SJSA1 (cell line): ENCODE measurements around the gene CTSG. TPM values are rescaled to one million over a fixed set of nuclear protein-coding genes. Genes with fewer than 3 reads are reported as not detected.
"Not testable (repeated sequence)": the region's sequence is repeated elsewhere in the genome, so short reads cannot be mapped to it uniquely, and the experiment has no call there.

Source experiments
- DNase-seq, 2 experiments: peaks; one replicate each; pipeline ENCODE4 v3.0.0-alpha.2; 2015 to 2020; ENCODE audit warnings: low spot score in 2 of 2, low read depth in 1 of 2
- H3K27ac ChIP-seq: fragments of 250-450 bp; sonication (Bioruptor Pico); 2 replicates; pipeline ENCODE4 v1.5.1; 2020; ENCODE audit warnings: mild to moderate bottlenecking, moderate library complexity
- H3K27me3 ChIP-seq: fragments of 250-450 bp; sonication (Bioruptor Pico); replicated peaks from 2 replicates; pipeline ENCODE4 v1.5.1; 2020; ENCODE audit warnings: mild to moderate bottlenecking, moderate library complexity
- H3K36me3 ChIP-seq: fragments of 250-450 bp; sonication (Bioruptor Pico); 2 replicates; pipeline ENCODE4 v1.5.1; 2020; ENCODE audit warnings: mild to moderate bottlenecking
- H3K4me1 ChIP-seq: fragments of 250-450 bp; sonication (Bioruptor Pico); replicated peaks from 2 replicates; pipeline ENCODE4 v1.6.1; 2021; ENCODE audit warnings: mild to moderate bottlenecking
- H3K4me3 ChIP-seq: fragments of 250-450 bp; sonication (Bioruptor Pico); 2 replicates; pipeline ENCODE4 v1.5.1; 2020; ENCODE audit warnings: mild to moderate bottlenecking
- H3K9me3 ChIP-seq: fragments of 250-450 bp; sonication (Bioruptor Pico); replicated peaks from 2 replicates; pipeline ENCODE4 v1.5.1; 2020; ENCODE audit warnings: mild to moderate bottlenecking
- total RNA-seq: library from RNA; depleted of rRNA; stranded (reverse); fragments of >200 nt; shearing (Covaris generic); gene quantifications from 2 replicates; pipeline ENCODE4 v1.2.3, GENCODE V29; 2014

CTSG gene
- total RNA-seq, 1 experiment from 2014 or later = not detected

GRCh38 chr14:24578558-24578957 lies 2.5 kb upstream of the CTSG start:
- no peaks in the 10 kb centered on the region for H3K9me3 ChIP-seq
- H3K27me3 ChIP-seq = no peaks in the 10 kb centered on the region
- H3K4me1 ChIP-seq = no peaks in the 10 kb centered on the region
- DNase-seq = no peak
- H3K27ac ChIP-seq = no peak overlapping the region
- H3K4me3 ChIP-seq = no peak overlapping the region
- H3K36me3 ChIP-seq = no peaks in the 10 kb centered on the region

- no peaks in the 10 kb centered on the region for H3K27me3 ChIP-seq
- no peaks in the 10 kb centered on the region for H3K36me3 ChIP-seq
- H3K4me3 ChIP-seq = no peak overlapping the region
- H3K4me1 ChIP-seq = no peaks in the 10 kb centered on the region
- H3K9me3 ChIP-seq = no peaks in the 10 kb centered on the region
- no peak overlapping the region for H3K27ac ChIP-seq
- no peak for DNase-seq
These were observed 721 bp upstream of the CTSG start for GRCh38 chr14:24576771-24577170.

- Histone ChIP-seq H3K9me3 (no peaks in the 10 kb centered on the region), H3K27ac (no peak overlapping the region), H3K36me3 (no peaks in the 10 kb centered on the region), H3K4me3 (no peak overlapping the region), H3K4me1 (no peaks in the 10 kb centered on the region), H3K27me3 (no peaks in the 10 kb centered on the region)
- no peak for DNase-seq
These were observed 1.8 kb downstream of the CTSG start for GRCh38 chr14:24574206-24574774.

GRCh38 chr14:24566318-24566717 lies 9.7 kb downstream of the CTSG start:
- H3K4me3 ChIP-seq = no peak overlapping the region
- DNase-seq = no peak
- H3K9me3 ChIP-seq = no peaks in the 10 kb centered on the region
- H3K4me1 ChIP-seq = no peaks in the 10 kb centered on the region
- H3K27ac ChIP-seq = no peak overlapping the region
- no peaks in the 10 kb centered on the region for H3K36me3 ChIP-seq
- no peaks in the 10 kb centered on the region for H3K27me3 ChIP-seq

GRCh38 chr14:24565766-24566165 lies 10.3 kb downstream of the CTSG start:
- no peak overlapping the region for H3K27ac ChIP-seq

GRCh38 chr14:24563505-24563904 lies 12.5 kb downstream of the CTSG start:
- H3K9me3 ChIP-seq = no peaks in the 10 kb centered on the region
- no peak for DNase-seq
- H3K36me3 ChIP-seq = no peaks in the 10 kb centered on the region
- H3K27ac ChIP-seq = no peak overlapping the region
- peaks cover 7% of the 10 kb centered on the region; the same call in 1 of the 2 replicates for H3K4me1 ChIP-seq
- H3K27me3 ChIP-seq = no peaks in the 10 kb centered on the region
- H3K4me3 ChIP-seq = no peak overlapping the region

More at GRCh38 chr14:24565766-24566165, 10.3 kb downstream of the CTSG start:
- no peaks in the 10 kb centered on the region for H3K36me3 ChIP-seq
- no peaks in the 10 kb centered on the region for H3K9me3 ChIP-seq
- no peaks in the 10 kb centered on the region for H3K27me3 ChIP-seq
- H3K4me3 ChIP-seq = no peak overlapping the region
- H3K4me1 ChIP-seq = no peaks in the 10 kb centered on the region
- DNase-seq = no peak

- Histone ChIP-seq H3K4me3 (no peak overlapping the region), H3K4me1 (peaks cover 17% of the 10 kb centered on the region; the same call in 1 of the 2 replicates), H3K36me3 (no peaks in the 10 kb centered on the region), H3K9me3 (no peaks in the 10 kb centered on the region), H3K27ac (peak overlapping the region; percentile 6), H3K27me3 (no peaks in the 10 kb centered on the region)
- peak; percentile 53 to 79 for DNase-seq
These were observed 19.3 kb downstream of the CTSG start for GRCh38 chr14:24556756-24557155.

- not testable (repeated sequence) for H3K9me3 ChIP-seq, DNase-seq, H3K36me3 ChIP-seq, H3K27ac ChIP-seq, H3K4me3 ChIP-seq, H3K27me3 ChIP-seq, H3K4me1 ChIP-seq
These were observed 27.0 kb downstream of the CTSG start for GRCh38 chr14:24549064-24549463.

- no peak for DNase-seq
- H3K27ac ChIP-seq = no peak overlapping the region
- H3K4me3 ChIP-seq = no peak overlapping the region
- H3K36me3 ChIP-seq = no peaks in the 10 kb centered on the region
- H3K4me1 ChIP-seq = no peaks in the 10 kb centered on the region
- no peaks in the 10 kb centered on the region for H3K27me3 ChIP-seq
- H3K9me3 ChIP-seq = no peaks in the 10 kb centered on the region
These were observed 33.6 kb downstream of the CTSG start for GRCh38 chr14:24542346-24542936.

- Histone ChIP-seq H3K4me1 (no peaks in the 10 kb centered on the region), H3K27me3 (no peaks in the 10 kb centered on the region), H3K9me3 (no peaks in the 10 kb centered on the region), H3K36me3 (no peaks in the 10 kb centered on the region), H3K27ac (no peak overlapping the region), H3K4me3 (no peak overlapping the region)
- no peak for DNase-seq
These were observed 40.3 kb downstream of the CTSG start for GRCh38 chr14:24535737-24536136.

- DNase-seq = no peak
- no peak overlapping the region for H3K4me3 ChIP-seq
- no peaks in the 10 kb centered on the region for H3K36me3 ChIP-seq
- no peaks in the 10 kb centered on the region for H3K4me1 ChIP-seq
- no peaks in the 10 kb centered on the region for H3K9me3 ChIP-seq
- H3K27ac ChIP-seq = no peak overlapping the region
- H3K27me3 ChIP-seq = no peaks in the 10 kb centered on the region
These were observed 41.8 kb downstream of the CTSG start for GRCh38 chr14:24534286-24534685.

- not testable (repeated sequence) for H3K4me3 ChIP-seq, H3K4me1 ChIP-seq, H3K36me3 ChIP-seq
These were observed 50.0 kb downstream of the CTSG start for GRCh38 chr14:24525877-24526620.

More at GRCh38 chr14:24525877-24526620, 50.0 kb downstream of the CTSG start:
- not testable (repeated sequence) for H3K27me3 ChIP-seq, DNase-seq, H3K9me3 ChIP-seq, H3K27ac ChIP-seq
